A673 (cell line): ENCODE results near the gene PLEKHO2. TPM values are rescaled to one million over a fixed set of nuclear protein-coding genes. Genes with fewer than 3 reads are reported as not detected.
A peak's percentile ranks its signal among the peaks of the same experiment; 100 is the strongest.
"Not testable (repeated sequence)": the region's sequence is repeated elsewhere in the genome, so short reads cannot be mapped to it uniquely, and the experiment has no call there.

Experiments used
- Bru-seq: library from RNA; stranded (reverse); fragments of 400-500 nt; gene quantifications from one replicate; lab custom pipeline; 2021; lab: Mats Ljungman, UMichigan
- BruChase-seq, 2 experiments: library from RNA; stranded (reverse); fragments of 400-500 nt; gene quantifications; one replicate each; lab custom pipeline; 2021; lab: Mats Ljungman, UMichigan
- BruUV-seq: library from RNA; stranded (reverse); fragments of 400-500 nt; replicated peaks from 2 replicates; lab custom pipeline; 2021; lab: Mats Ljungman, UMichigan
- CTCF ChIA-PET: fragments of 300-600 bp; sonication (Branson Sonifier 250); formaldehyde crosslinking; loops from one replicate; lab custom pipeline; 2022; ENCODE audit warnings: antibody characterized with exemption; lab: Charles Lee
- POLR2A ChIA-PET: fragments of 300-600 bp; sonication (Branson Sonifier 250); formaldehyde crosslinking; loops from one replicate; lab custom pipeline; 2022; ENCODE audit warnings: antibody characterized with exemption; ENCODE audit not compliant: low non-redundant PET; lab: Charles Lee
- DNase-seq: peaks from one replicate; pipeline ENCODE4 v3.0.0-alpha.2; 2015; ENCODE audit warnings: low spot score
- H3K27ac ChIP-seq: fragments of 200-600 bp; sonication (generic); 2 replicates; pipeline ENCODE4 v1.5.1; 2016; ENCODE audit warnings: mixed run types, low read depth, mild to moderate bottlenecking, mixed read lengths, antibody characterized with exemption, low read length; ENCODE audit not compliant: poor library complexity, severe bottlenecking
- H3K27me3 ChIP-seq: fragments of 200-600 bp; sonication (generic); replicated peaks from 2 replicates; pipeline ENCODE4 v1.6.1; 2017; ENCODE audit warnings: mixed run types, low read depth, mild to moderate bottlenecking, mixed read lengths, antibody characterized with exemption, low read length; ENCODE audit not compliant: insufficient read depth, poor library complexity
- H3K36me3 ChIP-seq: fragments of 200-600 bp; sonication (generic); 2 replicates; pipeline ENCODE4 v1.6.1; 2016; ENCODE audit warnings: mixed run types, mild to moderate bottlenecking, mixed read lengths, antibody characterized with exemption, low read length; ENCODE audit not compliant: insufficient read depth, poor library complexity, severe bottlenecking
- H3K4me1 ChIP-seq: fragments of 200-600 bp; sonication (generic); 2 replicates; pipeline ENCODE4 v1.6.1; 2017; ENCODE audit warnings: mixed run types, mild to moderate bottlenecking, mixed read lengths, antibody characterized with exemption, low read length; ENCODE audit not compliant: insufficient read depth, poor library complexity, severe bottlenecking
- H3K4me3 ChIP-seq: fragments of 200-600 bp; sonication (generic); 2 replicates; pipeline ENCODE4 v1.5.1; 2016; ENCODE audit warnings: low read depth, mixed run types, mild to moderate bottlenecking, mixed read lengths, low read length; ENCODE audit not compliant: poor library complexity, severe bottlenecking
- H3K9me3 ChIP-seq: fragments of 200-600 bp; sonication (generic); 2 replicates; pipeline ENCODE4 v1.6.1; 2016; ENCODE audit warnings: mixed run types, low read depth, mild to moderate bottlenecking, mixed read lengths, antibody characterized with exemption, low read length; ENCODE audit not compliant: poor library complexity, severe bottlenecking
- CTCF ChIP-seq: fragments of 300-800, 200-600 bp; sonication (generic); conservative IDR thresholded peaks from 2 replicates; pipeline ENCODE4 v1.5.1; 2017; ENCODE audit warnings: low read depth, mild to moderate bottlenecking, antibody characterized with exemption, low read length, moderate library complexity, mixed read lengths
- EZH2 ChIP-seq: fragments of 200-600 bp; sonication (generic); IDR thresholded peaks from 2 replicates; pipeline ENCODE4 v1.6.1; 2017; ENCODE audit warnings: borderline replicate concordance, low read depth, mild to moderate bottlenecking, mixed read lengths, antibody characterized with exemption, low read length; ENCODE audit not compliant: poor library complexity, severe bottlenecking
- intact Hi-C: fragments of 100-400 bp; cut with micrococcal nuclease; formaldehyde crosslinking; loops from one replicate; pipeline ENCODE4 v1.10.0; 2022; ENCODE audit not compliant: unreplicated experiment
- long read RNA-seq: library from polyadenylated mRNA; stranded (forward); transcript quantifications from one replicate; pipeline ENCODE4 v2.0.0, GENCODE V29; 2022
- total RNA-seq: library from RNA; stranded (reverse); gene quantifications from 2 replicates; pipeline ENCODE4 v1.2.3, GENCODE V29; 2021

Gene PLEKHO2
- total RNA-seq (7.7 and 8.9 TPM in 2 replicates), Bru-seq, nascent RNA (percentile 56 among the genes with signal in this experiment), BruChase-seq, experiment 1, labeled RNA remaining after a 2-hour chase (percentile 77 among the genes with signal in this experiment), BruChase-seq, experiment 2, labeled RNA remaining after a 6-hour chase (percentile 73 among the genes with signal in this experiment)
- long read RNA-seq, partial matches to known transcripts: 5 of 10 reads
- long read RNA-seq, other reads (novel, unspliced or antisense): 2 of 10 reads

GRCh38 chr15:64841344-64842095 is at the start of gene PLEKHO2:
PLEKHO2 (plus strand) TSS chr15:64841915; CDS start chr15:64842017, 102 bp downstream.
- no peak for TF ChIP-seq EZH2
- TF ChIP-seq CTCF: peak; percentile 45
- no TSS peak for BruUV-seq
- intact Hi-C loops: no loop called here
- H3K27ac ChIP-seq: peak within 1 kb of the TSS; percentile 87
- H3K4me1 ChIP-seq: peaks cover 8% of the 10 kb centered on the region
- POLR2A ChIA-PET: no interaction called here
- CTCF ChIA-PET: interaction anchor here (0.6 kb wide), 2 partner anchors 8 to 105 kb away, joined by 3 to 7 read pairs; no protein-coding TSS in a partner anchor
- peak; percentile 97 for DNase-seq
- no peaks in the 10 kb centered on the region for H3K27me3 ChIP-seq
- no peaks in the 10 kb centered on the region for H3K36me3 ChIP-seq
- H3K4me3 ChIP-seq: peak within 1 kb of the TSS; percentile 90
- H3K9me3 ChIP-seq: no peaks in the 10 kb centered on the region

GRCh38 chr15:64792282-64792681 is 49.4 kb upstream of the PLEKHO2 start:
- H3K4me1 ChIP-seq: no peaks in the 10 kb centered on the region
- H3K9me3 ChIP-seq: no peaks in the 10 kb centered on the region
- CTCF ChIA-PET: no interaction called here
- TF ChIP-seq EZH2: no peak
- no peak for TF ChIP-seq CTCF
- intact Hi-C loops: no loop called here
- no peaks in the 10 kb centered on the region for H3K36me3 ChIP-seq
- BruUV-seq: no TSS peak
- no peak overlapping the region for H3K27ac ChIP-seq
- no peak overlapping the region for H3K4me3 ChIP-seq
- DNase-seq: no peak
- POLR2A ChIA-PET: no interaction called here
- no peaks in the 10 kb centered on the region for H3K27me3 ChIP-seq

- H3K27me3 ChIP-seq, intact Hi-C loops, BruUV-seq, POLR2A ChIA-PET, H3K4me1 ChIP-seq, H3K9me3 ChIP-seq, DNase-seq, CTCF ChIA-PET, H3K4me3 ChIP-seq, H3K27ac ChIP-seq, H3K36me3 ChIP-seq: not testable (repeated sequence)
Measured at GRCh38 chr15:64795299-64795698, 46.4 kb upstream of the PLEKHO2 start.

GRCh38 chr15:64795921-64796320 is 45.8 kb upstream of the PLEKHO2 start:
- POLR2A ChIA-PET, H3K4me3 ChIP-seq, H3K27me3 ChIP-seq, H3K27ac ChIP-seq, DNase-seq, intact Hi-C loops, CTCF ChIA-PET, H3K36me3 ChIP-seq, H3K4me1 ChIP-seq, BruUV-seq, H3K9me3 ChIP-seq: not testable (repeated sequence)

GRCh38 chr15:64798905-64799304 is 42.8 kb upstream of the PLEKHO2 start:
- H3K4me3 ChIP-seq, H3K4me1 ChIP-seq, intact Hi-C loops, H3K27ac ChIP-seq, BruUV-seq, DNase-seq, H3K9me3 ChIP-seq, POLR2A ChIA-PET, H3K27me3 ChIP-seq, CTCF ChIA-PET, H3K36me3 ChIP-seq: not testable (repeated sequence)
